RPMI7951 (cell line): Measurements from ENCODE around the gene GAL. TPM values are rescaled to one million over a fixed set of nuclear protein-coding genes. Genes with fewer than 3 reads are reported as not detected.

Experiments used
- DNase-seq: peaks from one replicate; pipeline ENCODE4 v3.0.0-alpha.2; 2012; ENCODE audit warnings: low read depth
- total RNA-seq: library from RNA; depleted of rRNA; stranded (reverse); fragments of >200 nt; shearing (Covaris generic); gene quantifications from 2 replicates; pipeline ENCODE4 v1.2.3, GENCODE V29; 2014; rRNA removed

GAL gene
- total RNA-seq, 1 experiment from 2014 or later = not detected

DNA sequence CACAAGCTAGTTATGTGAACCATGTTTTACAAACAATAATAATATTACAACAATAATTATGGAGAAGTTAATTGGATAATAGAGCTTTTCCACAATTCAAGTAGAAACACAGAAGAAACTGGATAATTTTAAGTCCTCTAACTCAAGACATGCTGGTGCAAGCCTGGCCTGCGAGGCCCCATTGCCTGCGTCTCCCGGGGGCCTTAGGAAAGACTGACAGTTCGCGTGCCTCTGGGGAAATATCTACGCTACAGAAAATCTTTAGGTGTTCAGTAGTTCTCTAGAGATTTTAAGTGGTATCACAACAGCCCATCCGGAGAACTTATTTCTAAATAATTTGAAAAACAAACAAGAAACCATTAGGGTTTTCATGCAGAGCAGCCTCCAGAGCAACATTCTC, 23.2 kb downstream of the GAL start:
- DNase-seq = no peak

DNA sequence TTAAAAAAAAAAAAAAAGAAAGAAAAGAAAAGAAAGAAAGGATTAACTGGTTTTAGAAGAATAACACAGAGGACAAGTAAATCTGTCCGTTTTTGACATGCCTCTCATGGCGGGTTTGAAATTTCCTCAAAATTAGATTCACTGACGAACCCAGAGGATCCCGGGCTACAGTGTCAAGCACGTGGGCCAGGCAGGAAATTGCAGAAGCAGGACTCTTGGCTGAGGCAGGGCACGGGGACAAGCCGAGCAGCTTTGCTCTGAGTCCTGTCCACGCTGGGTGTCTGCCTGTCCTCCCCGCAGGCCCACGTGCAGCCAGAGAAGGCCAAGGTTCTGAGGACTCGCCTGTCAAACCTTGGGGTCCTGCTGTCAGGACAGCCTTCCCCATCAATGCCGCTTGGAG, 24.7 kb downstream of the GAL start:
- DNase-seq = no peak

DNA sequence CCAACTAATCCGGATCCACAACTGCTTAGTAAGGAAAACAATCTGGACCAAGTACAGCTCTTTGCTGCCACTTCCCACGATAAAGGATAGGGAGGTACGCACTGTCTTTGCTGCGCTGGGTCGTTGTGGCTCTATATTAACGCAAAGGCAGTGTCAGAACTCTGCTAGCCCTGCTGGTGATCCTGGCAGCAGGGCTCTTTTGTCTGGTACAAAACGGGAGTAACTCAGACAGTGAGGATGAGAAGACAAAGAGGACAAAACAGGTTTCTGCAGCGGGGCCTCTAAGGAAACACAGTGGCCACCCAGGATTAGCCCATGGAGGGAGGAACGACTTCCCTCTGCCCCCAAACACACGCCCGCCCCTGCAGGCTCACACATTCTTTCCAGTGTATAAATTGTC, 26.1 kb downstream of the GAL start:
- DNase-seq = no peak

DNA sequence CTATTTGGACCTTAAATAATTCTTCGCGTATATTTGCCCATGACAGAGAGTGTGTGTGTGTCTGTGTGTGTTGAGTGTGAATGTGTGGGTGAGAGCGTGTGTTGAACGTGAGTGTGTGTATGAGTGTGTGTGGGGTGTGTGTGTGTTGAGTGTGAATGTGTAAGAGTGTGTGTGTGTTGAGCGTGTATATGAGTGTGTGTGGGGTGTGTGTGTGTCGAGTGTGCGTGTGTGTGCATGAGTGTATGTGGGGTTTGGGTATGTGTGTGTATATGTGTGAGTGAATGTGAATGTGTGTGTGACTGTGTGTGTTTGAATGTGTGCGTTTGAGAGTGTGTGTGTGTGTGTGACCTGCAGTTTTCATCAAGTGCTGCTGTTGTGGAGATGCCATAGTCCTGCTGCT, 26.8 kb downstream of the GAL start:
- no peak for DNase-seq

DNA sequence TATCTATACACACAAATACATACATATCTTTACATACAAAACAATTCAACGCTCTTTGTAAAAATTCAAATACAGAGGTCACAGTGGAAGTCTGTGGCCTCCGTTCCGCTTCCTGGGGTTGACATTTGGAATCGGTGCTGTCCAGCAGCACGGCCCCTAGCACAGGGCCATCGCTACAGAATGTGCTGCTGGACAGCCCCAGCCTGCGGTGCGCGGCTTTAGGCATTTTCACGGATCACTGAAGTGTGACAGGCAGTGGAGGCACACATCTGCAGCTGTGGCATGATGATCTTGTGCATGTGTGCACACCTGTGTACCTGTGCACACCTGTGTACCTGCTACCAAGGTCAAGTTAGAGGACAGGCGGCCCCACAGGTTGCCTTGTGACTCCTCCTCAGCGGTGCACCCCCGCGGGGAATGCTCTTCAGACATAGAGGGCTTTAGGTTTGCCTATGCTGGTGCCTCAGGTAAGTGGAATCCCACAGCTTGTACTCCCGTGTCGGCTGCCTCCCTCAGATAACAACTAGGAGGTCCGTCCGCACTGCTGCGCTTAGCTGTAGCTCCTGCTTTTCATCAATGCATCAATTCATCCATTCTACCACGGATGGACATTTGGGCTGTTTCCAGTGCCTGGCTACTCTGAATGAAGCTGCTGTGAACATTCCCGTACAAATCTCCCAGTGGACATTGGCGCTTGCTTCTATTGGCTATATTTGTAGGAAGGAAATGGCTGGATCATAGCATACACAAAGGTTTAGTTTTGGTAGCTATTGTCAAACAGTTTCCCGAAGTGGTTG, 29.9 kb downstream of the GAL start:
- no peak for DNase-seq

DNA sequence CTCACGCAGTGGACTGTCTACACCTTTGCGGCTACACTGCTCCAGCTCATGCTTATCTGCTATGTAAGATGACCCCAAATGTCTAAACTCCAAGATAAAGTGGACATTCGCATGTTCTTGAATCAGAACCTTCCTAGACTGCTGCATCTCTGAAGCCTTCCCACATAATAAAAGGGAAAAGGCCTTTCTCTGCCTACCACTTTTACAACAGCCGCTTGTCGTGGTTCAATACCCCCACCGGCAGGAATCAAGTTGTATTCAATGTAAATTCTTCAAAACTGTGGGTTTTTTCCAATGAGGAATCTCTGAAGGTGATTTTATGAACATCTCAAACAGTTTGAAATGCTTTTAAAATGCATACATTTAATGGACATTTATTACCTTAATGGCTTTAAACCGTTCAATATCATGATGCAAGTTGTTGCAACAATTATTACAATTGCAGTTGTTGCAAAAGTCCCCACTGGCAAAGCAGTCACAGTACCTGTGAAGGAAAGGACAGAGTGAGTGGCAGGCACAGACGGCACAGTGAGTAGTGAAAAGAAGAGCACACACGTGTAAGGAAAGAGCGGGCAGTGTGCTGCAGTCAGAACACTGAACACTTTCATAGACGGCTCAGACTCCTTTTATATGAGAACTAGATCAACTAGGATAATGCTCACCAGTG, 31.2 kb downstream of the GAL start:
- DNase-seq = no peak

DNA sequence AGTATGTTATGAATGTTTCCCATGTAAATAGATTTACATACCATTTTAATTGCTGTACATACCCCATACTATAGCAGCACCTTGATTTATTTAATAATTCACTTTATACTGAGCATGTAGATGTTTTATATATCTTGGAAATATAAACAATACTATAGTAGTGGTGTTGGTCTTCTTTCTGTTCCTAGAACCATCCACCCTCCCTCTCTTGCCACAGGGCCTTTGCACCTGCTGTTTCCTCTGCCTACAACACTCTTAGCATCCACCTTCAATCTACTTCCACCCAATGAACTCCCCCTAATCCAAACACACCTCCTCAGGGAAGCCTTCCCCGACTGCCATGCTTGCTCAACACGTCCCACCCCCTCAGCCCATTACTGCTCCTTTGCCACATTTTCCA, 36.7 kb downstream of the GAL start:
- DNase-seq = no peak

DNA sequence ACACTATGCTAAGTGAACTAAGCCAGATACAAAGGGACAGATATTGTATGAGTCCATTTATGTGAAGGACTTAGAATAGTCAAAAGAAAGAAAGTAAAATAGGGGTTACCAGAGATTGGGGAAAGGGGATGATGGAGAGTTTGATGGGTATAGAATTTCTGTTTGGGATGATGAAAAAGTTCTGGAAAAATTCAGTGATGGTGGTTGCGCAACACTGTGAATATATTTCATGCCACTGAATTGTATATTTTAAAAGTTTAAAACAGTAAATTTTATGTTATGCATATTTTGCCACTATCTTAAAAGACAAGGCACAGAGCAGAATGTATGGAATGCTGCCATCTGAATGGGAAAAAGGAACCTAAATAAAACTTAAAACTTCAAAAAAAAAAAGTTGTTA, 37.8 kb downstream of the GAL start:
- no peak for DNase-seq

DNA sequence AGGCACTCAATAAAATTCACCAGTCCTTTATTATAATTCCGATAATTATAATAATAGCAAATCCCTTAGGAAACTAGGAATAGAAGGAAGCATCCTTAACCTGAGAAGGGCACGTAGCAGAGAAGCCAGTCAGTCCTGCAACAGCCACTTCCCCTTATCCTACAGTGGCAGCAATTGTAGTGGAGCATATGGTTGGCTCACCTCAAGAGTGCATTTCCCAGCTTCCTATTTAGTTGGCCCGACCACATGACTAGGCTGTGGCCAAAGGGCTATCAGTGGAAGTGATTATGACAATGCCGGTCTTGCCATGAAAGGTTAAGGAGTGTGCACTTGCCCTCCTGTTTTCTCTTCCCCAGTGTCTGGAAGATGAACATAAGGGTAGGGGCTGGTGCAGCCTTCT, 39.9 kb downstream of the GAL start:
- no peak for DNase-seq

DNA sequence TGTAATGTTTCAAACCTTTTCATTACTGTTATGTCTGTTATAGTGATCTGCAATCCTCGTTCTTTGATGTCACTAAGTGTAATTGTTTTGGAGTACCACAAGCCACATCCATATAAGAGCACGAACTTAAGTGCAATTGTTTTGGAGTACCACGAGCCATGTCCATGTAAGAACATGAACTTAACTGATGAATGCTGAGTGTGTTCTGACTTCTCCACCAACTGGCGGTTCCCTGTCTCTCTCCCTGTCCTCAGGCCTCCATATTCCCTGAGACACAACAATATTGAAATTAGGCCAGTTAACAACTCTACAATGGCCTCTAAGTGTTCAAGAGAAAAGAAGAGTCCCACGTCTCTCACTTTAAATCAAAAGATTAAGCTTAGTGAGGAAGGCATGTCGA, 43.4 kb downstream of the GAL start:
- DNase-seq = peak; percentile 41

DNA sequence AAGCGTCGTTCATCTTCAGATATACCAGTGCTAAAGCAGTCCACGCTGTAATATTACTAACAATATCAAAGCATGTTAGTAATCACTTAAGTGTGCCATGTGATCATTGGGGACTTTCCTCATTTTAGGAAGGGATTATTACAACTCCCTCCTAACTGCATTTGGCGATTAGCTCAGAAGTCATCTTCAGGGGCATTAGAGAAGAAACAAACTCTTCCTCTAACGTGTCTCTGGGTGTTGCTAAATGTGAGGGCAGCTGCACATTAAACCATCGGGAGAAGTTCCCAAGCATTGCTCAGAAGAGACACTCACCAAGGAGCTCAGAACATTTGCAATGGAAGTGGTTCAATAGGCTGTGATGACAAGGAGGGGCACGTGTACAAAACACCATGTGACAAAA, 49.8 kb downstream of the GAL start:
- DNase-seq = no peak

DNA sequence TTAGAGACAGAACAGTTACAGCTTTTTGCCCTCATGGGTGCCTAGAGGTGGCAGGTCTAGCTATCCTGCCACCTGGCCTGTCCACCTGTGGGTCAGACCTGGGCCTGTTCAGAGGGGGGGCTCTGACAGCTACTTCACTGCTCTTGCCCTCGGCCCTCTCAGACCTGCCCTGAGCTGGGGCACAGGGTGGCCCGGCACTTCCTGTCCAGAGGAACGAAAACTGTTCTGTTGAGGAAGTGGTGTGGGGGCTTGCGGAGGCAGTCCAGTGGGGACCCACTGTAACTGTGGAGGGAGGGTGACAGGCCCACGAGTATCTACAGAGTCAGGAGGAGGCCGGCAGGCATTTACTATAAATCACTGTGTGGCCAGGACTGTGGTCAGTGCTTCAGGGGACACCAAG, 50.8 kb downstream of the GAL start:
- DNase-seq = no peak

DNA sequence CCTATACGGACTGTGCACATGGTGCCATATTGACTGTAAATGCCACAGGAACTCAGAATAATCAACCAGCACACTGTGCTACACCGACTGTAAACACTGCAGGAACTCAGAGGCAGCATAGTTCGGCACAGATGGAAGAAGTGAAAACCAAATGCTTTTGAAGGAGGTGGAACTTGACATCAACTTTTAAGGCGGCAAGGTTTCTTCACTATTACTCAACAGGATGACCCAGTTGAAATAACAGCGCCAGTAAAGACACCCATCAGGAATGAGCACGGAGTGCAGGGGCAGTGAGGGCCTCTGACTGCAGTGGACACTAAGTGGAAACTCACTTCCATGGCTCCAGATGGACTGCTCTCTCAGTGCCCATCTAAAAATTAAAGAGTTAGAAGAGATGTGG, 51.3 kb downstream of the GAL start:
- DNase-seq = no peak

Other genes with a start within 250 kb of the GAL start
- 92.3 and 113 TPM in 2 replicates for gene PPP6R3, start 223.8 kb upstream of the GAL start, total RNA-seq
- gene TESMIN, start 67.0 kb downstream of the GAL start, total RNA-seq = 0.96 and 1.1 TPM in 2 replicates
- 29.7 and 34.4 TPM in 2 replicates for gene CPT1A, start 157.4 kb downstream of the GAL start, total RNA-seq
- gene MRPL21, start 219.3 kb downstream of the GAL start, total RNA-seq = 116 and 134 TPM in 2 replicates
- gene IGHMBP2, start 219.3 kb downstream of the GAL start, total RNA-seq = 5.3 and 5.4 TPM in 2 replicates